Endothelial cell of coronary artery (primary cell): ENCODE results near the gene SELL. TPM values are rescaled to one million over a fixed set of nuclear protein-coding genes. Genes with fewer than 3 reads are reported as not detected.

ENCODE experiments used
- total RNA-seq: library from RNA; depleted of rRNA; stranded (reverse); fragments of >200 nt; gene quantifications from 2 replicates; pipeline ENCODE4 v1.2.3, GENCODE V29; 2014

Gene SELL
- total RNA-seq: 0.56 and 2.1 TPM in 2 replicates

GRCh38 chr1:169711469-169712308, at the start of gene SELL:
Gene SELL, minus strand, starts transcription at chr1:169711620. Its CDS starts 122 bp downstream, at chr1:169711498.

GRCh38 chr1:169733924-169734323, 22.5 kb upstream of the SELL start, which contains the start of gene SELE:
Gene SELE, minus strand, starts transcription at chr1:169734079. Its CDS starts 467 bp downstream, at chr1:169733612.

Other genes with a start within 250 kb of the SELL start
- gene SLC19A2, start 225.7 kb downstream of the SELL start, total RNA-seq: 6.0 and 8.5 TPM in 2 replicates
- gene F5, start 125.1 kb downstream of the SELL start, total RNA-seq: under 0.01 TPM in 1 of 2 replicates, not detected in the other
- 0.47 and 4.1 TPM in 2 replicates for gene SELP, start 81.5 kb downstream of the SELL start, total RNA-seq
- 3.2 and 5.4 TPM in 2 replicates for gene SELE, start 22.5 kb upstream of the SELL start, total RNA-seq
- 5.6 and 6.7 TPM in 2 replicates for gene METTL18, start 83.3 kb upstream of the SELL start, total RNA-seq
- 4.2 and 6.8 TPM in 2 replicates for gene SCYL3, start 182.3 kb upstream of the SELL start, total RNA-seq